ENCODE data around the gene PCIF1. TPM values are rescaled to one million over a fixed set of nuclear protein-coding genes. Genes with fewer than 3 reads are reported as not detected.

The PCIF1 gene
- total and polyA plus RNA-seq, 5 donors from 2014 or later: 82.0 to 95.3 (median 92.3) TPM

GRCh38 chr20:45944965-45945677, 10.6 kb downstream of the PCIF1 start:
- ATAC-seq (ENCODE audit: low read depth in 2 of 2): no peak
- Mint-ChIP-seq H3K4me3 (peak overlapping the region in 1 of 4 donors; percentile 58), H3K27me3 (no peaks in the 10 kb centered on the region), H3K9me3 (no peaks in the 10 kb centered on the region), H3K27ac (no peak overlapping the region), H3K4me1 (peaks cover 0 to 4% (median 0%) of the 10 kb centered on the region in 4 donors), H3K36me3 (peaks cover 28% of the 10 kb centered on the region)
- no peaks in the 10 kb centered on the region for H3K27me3 ChIP-seq (ENCODE audit: control insufficient read depth, insufficient read depth, low read length)
- no peak overlapping the region for H3K27ac ChIP-seq (ENCODE audit: insufficient read depth, low read length, poor library complexity, severe bottlenecking)
- no peaks in the 10 kb centered on the region for H3K4me1 ChIP-seq (ENCODE audit: control insufficient read depth, insufficient read depth, low read length, poor library complexity, severe bottlenecking)
- H3K9me3 ChIP-seq (ENCODE audit: control insufficient read depth in 2 of 2, low read length in 2 of 2): no peaks in the 10 kb centered on the region
- H3K4me3 ChIP-seq (ENCODE audit: low read depth, low read length): no peak overlapping the region
- DNase-seq: no peak
- peaks cover 86% of the 10 kb centered on the region for H3K36me3 ChIP-seq (ENCODE audit: control insufficient read depth, insufficient read depth, low read length)

GRCh38 chr20:45945678-45946148, 11.2 kb downstream of the PCIF1 start:
- Histone ChIP-seq H3K4me1 (ENCODE audit: control insufficient read depth, insufficient read depth, low read length, poor library complexity, severe bottlenecking) (no peaks in the 10 kb centered on the region), H3K36me3 (ENCODE audit: control insufficient read depth, insufficient read depth, low read length) (peaks cover 86% of the 10 kb centered on the region), H3K4me3 (ENCODE audit: low read depth, low read length) (no peak overlapping the region), H3K27me3 (ENCODE audit: control insufficient read depth, insufficient read depth, low read length) (no peaks in the 10 kb centered on the region), H3K9me3 (ENCODE audit: control insufficient read depth in 2 of 2, low read length in 2 of 2) (no peaks in the 10 kb centered on the region), H3K27ac (ENCODE audit: insufficient read depth, low read length, poor library complexity, severe bottlenecking) (no peak overlapping the region)
- Mint-ChIP-seq H3K36me3 (peaks cover 26% of the 10 kb centered on the region), H3K4me1 (peaks cover 0 to 4% (median 0%) of the 10 kb centered on the region in 4 donors), H3K27me3 (no peaks in the 10 kb centered on the region), H3K27ac (peak overlapping the region in 1 of 3 donors; percentile 66), H3K4me3 (peak overlapping the region in 1 of 4 donors; percentile 58), H3K9me3 (no peaks in the 10 kb centered on the region)
- DNase-seq: no peak
- no peak for ATAC-seq (ENCODE audit: low read depth in 2 of 2)

- Mint-ChIP-seq H3K27ac (no peak overlapping the region), H3K9me3 (no peaks in the 10 kb centered on the region), H3K27me3 (no peaks in the 10 kb centered on the region), H3K36me3 (peaks cover 26% of the 10 kb centered on the region), H3K4me3 (peak overlapping the region in 1 of 4 donors; percentile 35), H3K4me1 (peaks cover 0 to 4% (median 0%) of the 10 kb centered on the region in 4 donors)
- H3K4me3 ChIP-seq (ENCODE audit: low read depth, low read length): no peak overlapping the region
- no peak overlapping the region for H3K27ac ChIP-seq (ENCODE audit: insufficient read depth, low read length, poor library complexity, severe bottlenecking)
- no peaks in the 10 kb centered on the region for H3K4me1 ChIP-seq (ENCODE audit: control insufficient read depth, insufficient read depth, low read length, poor library complexity, severe bottlenecking)
- no peaks in the 10 kb centered on the region for H3K9me3 ChIP-seq (ENCODE audit: control insufficient read depth in 2 of 2, low read length in 2 of 2)
- peak; percentile 23 to 25 for ATAC-seq (ENCODE audit: low read depth in 2 of 2)
- H3K36me3 ChIP-seq (ENCODE audit: control insufficient read depth, insufficient read depth, low read length): peaks cover 84% of the 10 kb centered on the region
- no peaks in the 10 kb centered on the region for H3K27me3 ChIP-seq (ENCODE audit: control insufficient read depth, insufficient read depth, low read length)
- DNase-seq: no peak
These were observed 11.9 kb downstream of the PCIF1 start for GRCh38 chr20:45946149-45946970.

GRCh38 chr20:45947110-45947866, 12.8 kb downstream of the PCIF1 start:
- Mint-ChIP-seq H3K36me3 (peaks cover 31% of the 10 kb centered on the region), H3K4me1 (peaks cover 0 to 4% (median 1%) of the 10 kb centered on the region in 4 donors), H3K4me3 (no peak overlapping the region), H3K9me3 (peaks cover 0 to 3% (median 0%) of the 10 kb centered on the region in 7 donors), H3K27ac (peak overlapping the region in 1 of 3 donors; percentile 42), H3K27me3 (no peaks in the 10 kb centered on the region)
- peaks cover 90% of the 10 kb centered on the region for H3K36me3 ChIP-seq (ENCODE audit: control insufficient read depth, insufficient read depth, low read length)
- no peak overlapping the region for H3K27ac ChIP-seq (ENCODE audit: insufficient read depth, low read length, poor library complexity, severe bottlenecking)
- H3K4me3 ChIP-seq (ENCODE audit: low read depth, low read length): no peak overlapping the region
- H3K4me1 ChIP-seq (ENCODE audit: control insufficient read depth, insufficient read depth, low read length, poor library complexity, severe bottlenecking): no peaks in the 10 kb centered on the region
- ATAC-seq (ENCODE audit: low read depth in 2 of 2) (no peak), DNase-seq (no peak)
- H3K27me3 ChIP-seq (ENCODE audit: control insufficient read depth, insufficient read depth, low read length): no peaks in the 10 kb centered on the region
- H3K9me3 ChIP-seq (ENCODE audit: control insufficient read depth in 2 of 2, low read length in 2 of 2): no peaks in the 10 kb centered on the region

- Histone ChIP-seq H3K27me3 (ENCODE audit: control insufficient read depth, insufficient read depth, low read length) (no peaks in the 10 kb centered on the region), H3K4me1 (ENCODE audit: control insufficient read depth, insufficient read depth, low read length, poor library complexity, severe bottlenecking) (no peaks in the 10 kb centered on the region), H3K9me3 (ENCODE audit: control insufficient read depth in 2 of 2, low read length in 2 of 2) (no peaks in the 10 kb centered on the region), H3K4me3 (ENCODE audit: low read depth, low read length) (no peak overlapping the region), H3K36me3 (ENCODE audit: control insufficient read depth, insufficient read depth, low read length) (peaks cover 91% of the 10 kb centered on the region), H3K27ac (ENCODE audit: insufficient read depth, low read length, poor library complexity, severe bottlenecking) (no peak overlapping the region)
- H3K4me3 Mint-ChIP-seq: no peak overlapping the region
- ATAC-seq (ENCODE audit: low read depth in 2 of 2) (no peak), DNase-seq (no peak)
- peak overlapping the region in 1 of 3 donors; percentile 90 for H3K27ac Mint-ChIP-seq
- H3K4me1 Mint-ChIP-seq: peaks cover 0 to 4% (median 1%) of the 10 kb centered on the region in 4 donors
- peaks cover 0 to 3% (median 0%) of the 10 kb centered on the region in 7 donors for H3K9me3 Mint-ChIP-seq
- H3K36me3 Mint-ChIP-seq: peaks cover 31% of the 10 kb centered on the region
- H3K27me3 Mint-ChIP-seq: no peaks in the 10 kb centered on the region
These were observed 13.8 kb downstream of the PCIF1 start for GRCh38 chr20:45948261-45948733.

- Histone ChIP-seq H3K27ac (ENCODE audit: insufficient read depth, low read length, poor library complexity, severe bottlenecking) (no peak overlapping the region), H3K4me1 (ENCODE audit: control insufficient read depth, insufficient read depth, low read length, poor library complexity, severe bottlenecking) (no peaks in the 10 kb centered on the region), H3K27me3 (ENCODE audit: control insufficient read depth, insufficient read depth, low read length) (no peaks in the 10 kb centered on the region), H3K36me3 (ENCODE audit: control insufficient read depth, insufficient read depth, low read length) (peaks cover 88% of the 10 kb centered on the region), H3K9me3 (ENCODE audit: control insufficient read depth in 2 of 2, low read length in 2 of 2) (no peaks in the 10 kb centered on the region), H3K4me3 (ENCODE audit: low read depth, low read length) (no peak overlapping the region)
- peaks cover 0 to 3% (median 0%) of the 10 kb centered on the region in 7 donors for H3K9me3 Mint-ChIP-seq
- H3K4me3 Mint-ChIP-seq: no peak overlapping the region
- no peak for DNase-seq
- H3K27me3 Mint-ChIP-seq: no peaks in the 10 kb centered on the region
- ATAC-seq (ENCODE audit: low read depth in 2 of 2): no peak
- peaks cover 29% of the 10 kb centered on the region for H3K36me3 Mint-ChIP-seq
- H3K4me1 Mint-ChIP-seq: peaks cover 0 to 3% (median 1%) of the 10 kb centered on the region in 4 donors
- peak overlapping the region in 2 of 3 donors; percentile 28 to 64 for H3K27ac Mint-ChIP-seq
These were observed 14.5 kb downstream of the PCIF1 start for GRCh38 chr20:45948742-45949541.
